WI38 (cell line): ENCODE results near the gene JADE2.

ENCODE experiments used
- H3K4me3 ChIP-seq: 2 replicates; pipeline ENCODE4 v1.5.1; 2011; ENCODE audit warnings: low read depth, mild to moderate bottlenecking, control low read depth, low read length
- CTCF ChIP-seq: IDR thresholded peaks from 2 replicates; pipeline ENCODE4 v1.5.1; 2012; ENCODE audit warnings: low read depth, mild to moderate bottlenecking, control low read depth, low read length

JADE2 gene

DNA sequence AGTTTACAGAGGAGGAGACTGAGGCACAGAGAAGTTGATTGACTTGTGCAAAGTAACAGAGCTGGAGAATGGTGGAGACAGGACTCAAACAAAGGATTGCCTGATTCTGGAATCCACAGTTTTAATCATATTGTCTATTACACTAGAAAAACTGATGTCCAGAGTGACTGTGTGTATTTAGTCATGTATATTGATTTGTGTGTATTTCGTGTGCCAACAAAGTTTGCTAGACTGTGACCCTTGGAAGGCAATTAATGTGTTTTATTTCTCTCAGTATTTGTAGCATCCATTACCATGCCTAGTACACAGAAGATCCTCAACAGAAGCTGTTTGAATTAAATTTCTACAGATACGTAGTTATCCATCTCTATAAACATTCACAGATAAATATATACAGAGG is 5.5 kb upstream of the JADE2 start:
- no peak overlapping the region for H3K4me3 ChIP-seq
- no peak for TF ChIP-seq CTCF

- TF ChIP-seq CTCF: no peak
- H3K4me3 ChIP-seq: no peak overlapping the region
These were observed 3.6 kb upstream of the JADE2 start for GRCh38 chr5:134521841-134522240.

DNA sequence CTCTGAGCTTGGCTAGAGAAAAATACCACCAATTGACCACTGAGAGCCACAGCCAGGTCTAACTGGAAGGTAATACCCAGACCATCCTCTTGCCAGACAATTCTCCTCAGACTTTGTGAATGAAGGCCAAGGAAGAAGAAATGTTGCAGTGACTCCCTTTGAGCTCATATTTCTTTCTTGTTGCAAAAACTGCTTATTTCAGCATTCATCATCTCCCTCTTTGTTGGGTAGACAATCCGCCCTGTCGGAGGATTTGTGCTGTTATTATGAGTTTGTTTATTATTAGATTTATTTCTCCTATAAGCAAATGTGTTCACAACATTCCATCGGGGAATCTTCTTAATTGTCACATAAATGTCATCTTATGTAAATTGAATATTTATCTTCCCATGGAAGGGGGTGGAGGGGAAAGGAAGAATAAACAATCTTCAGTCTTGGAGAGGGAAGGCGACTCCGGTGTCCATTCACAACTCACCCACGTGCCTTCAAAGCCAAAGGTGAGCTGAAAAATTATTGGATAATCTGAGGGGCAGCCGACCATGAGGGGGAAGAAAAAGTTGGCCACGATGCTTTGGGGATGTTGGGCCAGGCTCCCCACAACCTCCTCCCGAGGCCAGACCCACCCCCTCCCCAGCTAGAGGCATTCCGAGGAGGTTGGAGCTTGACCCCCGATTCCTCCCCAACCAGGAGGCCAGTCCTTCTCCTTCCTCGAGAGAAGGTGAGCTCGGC is 1.8 kb upstream of the JADE2 start:
- TF ChIP-seq CTCF: no peak
- peak overlapping the region; percentile 70 for H3K4me3 ChIP-seq

DNA sequence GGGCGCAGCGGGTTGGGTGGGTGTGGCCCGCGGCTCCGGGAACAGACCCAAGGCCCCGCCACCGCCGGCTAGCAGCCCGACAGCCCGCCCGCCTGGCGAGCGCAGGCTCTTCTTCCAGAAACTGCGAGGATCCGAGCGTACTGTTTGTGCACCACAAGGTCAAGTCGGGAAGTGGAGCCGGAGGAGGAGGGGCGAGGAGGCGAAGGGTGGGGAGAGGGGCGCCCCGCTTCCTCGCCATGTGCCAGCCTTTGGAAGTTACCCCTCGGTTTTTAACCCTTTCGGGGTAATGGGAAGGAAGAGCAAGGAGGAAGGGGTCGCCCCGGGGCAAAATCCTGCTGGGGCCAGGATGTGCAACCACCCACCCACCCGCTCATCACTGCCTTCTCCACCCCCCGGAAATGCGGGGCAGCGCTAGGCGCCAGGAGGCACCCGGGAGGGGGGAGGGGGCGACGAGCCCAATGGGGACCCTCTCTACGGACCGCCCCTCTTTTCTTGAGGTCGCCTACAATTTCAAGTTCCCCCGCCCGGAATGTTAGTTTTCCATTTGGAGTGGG is 1.1 kb upstream of the JADE2 start:
- peak overlapping the region; percentile 70 for H3K4me3 ChIP-seq
- no peak for TF ChIP-seq CTCF

DNA sequence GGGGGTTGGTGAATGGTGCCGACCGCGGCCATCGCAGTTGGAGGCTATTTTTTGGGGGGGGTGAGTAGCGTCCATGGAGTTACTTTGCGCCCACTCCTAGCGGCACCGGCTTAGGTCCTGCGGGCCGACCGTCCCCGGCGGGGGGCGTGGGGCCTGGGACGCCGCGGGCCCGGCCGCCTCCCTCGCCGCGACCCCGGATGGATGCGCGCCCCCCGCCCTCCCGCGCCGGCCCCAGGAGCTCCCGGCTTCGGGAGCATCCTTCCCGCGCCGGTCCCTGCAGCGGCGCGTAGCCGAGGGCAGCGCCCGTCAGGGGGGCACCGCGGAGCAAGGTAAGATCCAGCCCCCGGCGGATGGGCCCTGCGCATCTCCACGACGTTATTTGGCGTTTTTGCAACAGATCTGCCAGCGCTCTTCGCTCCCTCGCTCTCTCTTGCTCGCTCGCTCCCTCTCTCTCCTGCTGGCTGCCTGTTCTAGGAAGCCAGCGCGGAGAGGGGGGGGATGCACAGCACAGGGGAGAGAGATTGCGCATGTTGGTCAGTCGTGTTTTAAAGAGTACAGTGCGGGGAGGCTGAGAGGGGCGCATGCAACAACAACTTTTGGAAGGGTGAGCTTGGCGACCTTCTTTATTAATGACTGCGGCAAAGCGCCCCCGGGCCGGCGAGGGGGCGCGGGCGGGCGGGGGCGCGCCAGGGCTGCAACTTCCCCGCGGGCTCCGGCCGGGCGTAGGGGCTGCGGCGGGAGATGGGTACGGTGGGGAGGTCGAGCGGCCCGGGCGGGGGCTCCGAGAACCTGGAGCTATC is 413 bp downstream of the JADE2 start:
- TF ChIP-seq CTCF: no peak
- peak overlapping the region; percentile 70 for H3K4me3 ChIP-seq

DNA sequence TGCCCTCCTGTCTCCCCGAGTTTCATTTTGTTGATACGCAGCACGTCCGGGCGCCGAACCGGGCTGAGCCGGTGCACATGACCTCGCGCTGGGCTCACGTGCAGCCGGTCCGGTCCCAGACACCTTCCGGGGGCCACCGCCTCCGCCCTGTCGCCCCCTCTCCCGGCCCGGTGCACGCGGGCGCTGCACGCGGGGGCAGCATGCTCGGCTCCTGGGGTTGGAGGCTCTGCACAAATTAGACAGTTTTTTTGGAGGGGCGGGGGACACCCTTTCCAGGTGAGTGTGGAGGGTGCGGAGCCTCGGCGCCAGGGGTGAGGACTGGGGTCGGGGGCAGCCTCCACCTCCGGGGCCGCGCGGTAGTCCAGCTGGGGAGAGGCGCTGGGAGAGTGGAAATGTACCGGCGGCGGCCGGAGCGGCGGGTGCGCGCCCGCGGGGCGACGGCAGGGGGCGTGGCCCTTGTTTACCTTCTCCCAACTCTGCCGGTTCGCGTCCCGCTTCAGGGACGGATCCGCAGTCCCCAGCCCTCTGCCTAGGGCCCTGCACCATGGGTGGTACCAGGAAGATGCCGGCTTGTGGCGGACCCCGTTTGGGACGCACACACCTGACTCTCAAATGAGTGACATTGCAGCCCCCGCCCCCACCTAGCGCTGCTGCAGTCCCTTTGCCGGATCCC is 1.1 kb downstream of the JADE2 start:
- peak overlapping the region; percentile 70 for H3K4me3 ChIP-seq
- TF ChIP-seq CTCF: peak; percentile 50
